GM13976 (cell line): ENCODE measurements around the gene ZSCAN16.

ENCODE experiments used
- DNase-seq: peaks from one replicate; pipeline ENCODE4 v3.0.0; 2012; ENCODE audit warnings: low spot score
- in situ Hi-C: fragments of 300-500 bp; cut with MboI; formaldehyde crosslinking; loops from one replicate; pipeline ENCODE4 v1.12.0; 2022; ENCODE audit warnings: low sequenced_read_pairs, mixed read lengths, inconsistent platforms; ENCODE audit not compliant: unreplicated experiment
- TF ChIP-seq, protein P1 (sequence below): IDR thresholded peaks from 2 replicates; pipeline ENCODE4 v1.5.1; 2012; ENCODE audit warnings: borderline replicate concordance, mild to moderate bottlenecking; ENCODE audit not compliant: insufficient read depth; ENCODE audit errors: extremely low read depth, missing control alignments, control extremely low read depth

Gene ZSCAN16

DNA sequence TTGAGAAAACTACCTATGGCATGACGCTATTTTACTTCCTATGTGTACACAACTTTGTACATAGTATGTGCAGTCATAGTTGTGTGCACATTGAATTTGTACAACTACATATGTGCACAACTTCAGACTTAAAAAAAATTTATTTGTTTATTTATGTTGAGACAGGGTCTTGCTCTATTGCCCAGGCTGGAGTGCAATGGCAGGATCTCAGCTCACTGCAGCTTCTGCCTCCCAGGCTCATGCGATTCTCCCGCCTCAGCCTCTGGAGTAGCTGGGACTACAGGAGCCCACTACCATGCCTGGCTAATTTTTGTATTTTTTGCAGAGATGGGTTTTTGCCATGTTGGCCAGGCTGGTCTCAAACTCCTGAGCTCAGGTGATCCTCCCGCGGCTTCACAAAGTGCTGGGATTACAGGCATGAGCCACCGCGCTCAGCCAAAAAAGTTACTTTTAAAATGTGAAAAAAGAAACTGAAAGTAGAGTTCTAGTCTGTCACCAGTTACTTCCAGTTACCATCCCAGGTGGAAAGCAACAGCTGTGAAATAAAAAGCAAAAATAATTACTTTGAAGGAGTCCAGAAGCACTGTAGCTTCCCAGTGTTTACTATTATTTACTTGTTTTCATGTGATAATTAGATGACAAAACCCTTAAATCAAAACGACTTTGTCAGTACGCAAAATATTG is 15.6 kb downstream of the ZSCAN16 start:
- TF ChIP-seq, protein P1, sequence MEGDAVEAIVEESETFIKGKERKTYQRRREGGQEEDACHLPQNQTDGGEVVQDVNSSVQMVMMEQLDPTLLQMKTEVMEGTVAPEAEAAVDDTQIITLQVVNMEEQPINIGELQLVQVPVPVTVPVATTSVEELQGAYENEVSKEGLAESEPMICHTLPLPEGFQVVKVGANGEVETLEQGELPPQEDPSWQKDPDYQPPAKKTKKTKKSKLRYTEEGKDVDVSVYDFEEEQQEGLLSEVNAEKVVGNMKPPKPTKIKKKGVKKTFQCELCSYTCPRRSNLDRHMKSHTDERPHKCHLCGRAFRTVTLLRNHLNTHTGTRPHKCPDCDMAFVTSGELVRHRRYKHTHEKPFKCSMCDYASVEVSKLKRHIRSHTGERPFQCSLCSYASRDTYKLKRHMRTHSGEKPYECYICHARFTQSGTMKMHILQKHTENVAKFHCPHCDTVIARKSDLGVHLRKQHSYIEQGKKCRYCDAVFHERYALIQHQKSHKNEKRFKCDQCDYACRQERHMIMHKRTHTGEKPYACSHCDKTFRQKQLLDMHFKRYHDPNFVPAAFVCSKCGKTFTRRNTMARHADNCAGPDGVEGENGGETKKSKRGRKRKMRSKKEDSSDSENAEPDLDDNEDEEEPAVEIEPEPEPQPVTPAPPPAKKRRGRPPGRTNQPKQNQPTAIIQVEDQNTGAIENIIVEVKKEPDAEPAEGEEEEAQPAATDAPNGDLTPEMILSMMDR: no peak
- in situ Hi-C loops: loop anchor here (10.0 kb wide), 2 partner anchors 215 to 245 kb away; no protein-coding TSS in a partner anchor
- DNase-seq: no peak

DNA sequence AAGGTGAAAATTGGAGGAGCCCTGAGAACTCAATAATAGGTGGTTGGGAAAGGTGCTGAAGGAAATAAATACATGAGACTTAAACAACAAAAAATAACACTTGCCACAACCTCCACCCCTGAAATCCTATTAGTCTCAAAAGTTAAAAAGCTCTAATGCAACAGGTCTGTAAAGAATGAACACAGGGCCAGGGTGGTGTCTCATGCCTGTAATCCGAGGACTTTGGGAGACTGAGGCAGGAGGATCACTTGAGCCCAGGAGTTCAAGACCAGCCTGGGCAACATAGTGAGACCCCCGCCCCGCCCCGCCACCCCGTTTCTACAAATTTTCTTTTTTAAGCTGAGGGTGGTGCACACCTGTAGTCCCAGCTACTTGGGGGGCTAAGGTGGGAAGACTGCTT is 16.2 kb downstream of the ZSCAN16 start:
- TF ChIP-seq, protein P1: no peak
- no peak for DNase-seq
- in situ Hi-C loops: no loop called here

DNA sequence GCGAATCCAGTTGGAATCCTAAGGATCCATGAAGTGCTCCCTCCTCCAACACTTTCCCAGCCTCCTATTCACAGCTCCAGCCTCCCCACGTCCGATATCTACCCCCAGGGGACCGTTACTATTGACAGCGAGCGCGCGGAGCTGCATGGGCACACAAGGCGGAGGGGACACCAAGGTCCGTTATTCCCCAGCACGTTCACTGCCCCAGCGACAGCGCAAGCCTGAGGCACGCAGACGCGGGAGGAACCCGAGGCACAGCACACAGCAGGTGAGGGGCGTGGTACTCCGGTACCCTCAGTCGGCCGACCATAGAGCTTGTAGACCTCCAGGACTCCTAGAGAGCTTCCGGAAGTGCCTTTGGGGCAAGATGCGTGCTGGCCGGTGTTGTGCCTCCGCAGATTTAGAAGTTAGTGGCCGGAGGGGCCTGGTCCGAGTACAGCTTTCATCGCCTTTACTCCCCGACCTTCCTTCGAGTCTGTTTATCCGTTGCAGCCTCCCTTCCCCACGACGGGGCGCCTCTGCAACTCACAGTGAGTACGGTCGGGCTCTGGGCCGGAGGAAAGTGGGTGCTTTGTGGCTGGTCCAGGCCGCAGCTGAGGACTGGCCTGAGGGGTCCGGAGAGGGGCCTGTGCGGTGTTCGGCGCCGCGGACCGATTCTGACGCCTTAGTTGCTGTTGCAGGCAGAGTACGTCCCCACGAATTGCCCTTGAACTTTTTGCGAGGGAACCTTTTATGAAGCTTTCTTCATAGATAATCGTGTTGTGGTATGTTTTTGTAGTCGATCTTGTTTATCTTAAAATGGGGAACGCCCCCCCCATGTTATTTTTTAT is 17.3 kb downstream of the ZSCAN16 start, which contains the start of gene ZKSCAN8:
TSS of gene ZKSCAN8 (plus strand) at position 384 of the 830 bp plus-strand sequence. CDS start 6,525 bp downstream, outside the sequence.
- in situ Hi-C loops: no loop called here
- peak; percentile 91 for DNase-seq
- TF ChIP-seq, protein P1: no peak

DNA sequence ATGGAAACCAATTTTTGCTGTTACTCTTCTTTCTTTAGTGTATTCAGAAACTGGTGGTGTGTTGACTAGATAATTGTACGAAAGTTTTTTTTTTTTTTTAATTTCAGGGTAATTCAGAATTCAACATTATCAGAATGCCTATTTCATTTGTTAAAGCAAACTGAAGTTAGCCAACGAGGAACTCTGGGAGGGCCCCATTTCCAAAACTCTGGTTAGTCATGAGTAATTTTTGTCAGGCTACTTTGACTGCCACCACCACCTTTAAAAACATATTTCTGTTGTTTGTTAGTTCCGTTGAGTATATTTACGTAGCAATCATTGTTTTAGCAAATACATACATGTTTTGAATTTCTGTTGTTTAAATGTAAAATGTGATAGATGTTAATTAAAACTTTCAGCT is 18.0 kb downstream of the ZSCAN16 start:
- in situ Hi-C loops: no loop called here
- DNase-seq: no peak
- TF ChIP-seq, protein P1: no peak

DNA sequence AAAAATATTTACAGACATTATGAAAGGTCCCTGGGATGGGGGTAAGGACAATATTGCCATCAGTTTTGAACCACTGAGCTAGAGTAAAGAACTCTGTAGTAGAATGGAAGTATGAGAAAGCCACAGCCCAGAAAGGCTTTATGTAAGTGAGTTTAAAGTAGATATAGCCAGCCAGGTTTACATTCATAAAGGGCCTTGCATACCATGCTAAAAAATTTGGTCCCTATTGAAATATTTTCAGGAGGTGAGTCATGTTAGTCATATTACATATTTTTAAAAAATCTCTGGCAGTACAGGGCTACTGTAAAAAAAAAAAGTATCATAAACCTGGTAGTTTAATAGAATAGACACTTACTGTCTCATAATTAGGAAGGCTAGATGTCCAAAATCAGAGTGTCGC is 20.8 kb downstream of the ZSCAN16 start:
- TF ChIP-seq, protein P1: no peak
- in situ Hi-C loops: no loop called here

DNA sequence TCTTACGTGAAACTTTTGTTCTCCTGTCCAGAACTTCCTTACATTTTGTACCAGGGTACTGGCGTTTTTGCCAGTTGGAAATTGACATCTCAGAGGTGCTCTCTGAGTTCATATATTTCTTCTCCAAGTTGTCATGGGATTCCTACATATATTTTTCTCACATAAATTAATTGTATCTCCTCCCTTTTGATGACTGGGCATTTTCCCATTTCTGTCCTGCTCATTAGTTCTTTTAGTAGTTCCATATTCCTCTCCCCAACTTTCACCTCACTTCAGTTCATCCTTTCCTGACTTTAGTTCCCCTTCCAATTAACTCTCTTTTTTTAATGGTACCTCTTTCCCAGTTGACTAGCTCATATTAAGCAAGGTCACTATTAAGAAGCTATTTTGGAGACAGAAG is 28.1 kb downstream of the ZSCAN16 start:
- no peak for DNase-seq
- in situ Hi-C loops: no loop called here
- TF ChIP-seq, protein P1: no peak

More for the DNA sequence above, 20.8 kb downstream of the ZSCAN16 start:
- DNase-seq: no peak
